Brain microvascular endothelial cell (primary cell): Measurements from ENCODE around the gene MCC.

Source experiments
- DNase-seq: peaks from one replicate; pipeline ENCODE4 v3.0.0-alpha.2; 2020
- H3K27ac ChIP-seq: fragments of 250-450 bp; sonication (Bioruptor Pico); 2 replicates; pipeline ENCODE4 v1.5.1; 2020; ENCODE audit warnings: mild to moderate bottlenecking, moderate library complexity
- H3K27me3 ChIP-seq: fragments of 250-450 bp; sonication (Bioruptor Pico); replicated peaks from 2 replicates; pipeline ENCODE4 v1.5.1; 2020; ENCODE audit warnings: mild to moderate bottlenecking
- H3K36me3 ChIP-seq: fragments of 250-450 bp; sonication (Bioruptor Pico); replicated peaks from 2 replicates; pipeline ENCODE4 v1.5.1; 2020; ENCODE audit warnings: mild to moderate bottlenecking
- H3K4me3 ChIP-seq: 2 replicates; pipeline ENCODE4 v1.5.1; 2011; ENCODE audit warnings: low read depth, mild to moderate bottlenecking, control low read depth, low read length, moderate library complexity
- in situ Hi-C: cut with HindIII; loops from 2 replicates; pipeline ENCODE4 v1.10.0; 2017; ENCODE audit warnings: low sequenced_read_pairs, low pct_ligation_motif_present
- TF ChIP-seq, protein P1 (sequence below): IDR thresholded peaks from 2 replicates; pipeline ENCODE4 v1.5.1; 2011; ENCODE audit warnings: low read depth, mild to moderate bottlenecking, moderate library complexity, low read length, control low read depth, inconsistent platforms; ENCODE audit errors: missing control alignments

Gene MCC

DNA sequence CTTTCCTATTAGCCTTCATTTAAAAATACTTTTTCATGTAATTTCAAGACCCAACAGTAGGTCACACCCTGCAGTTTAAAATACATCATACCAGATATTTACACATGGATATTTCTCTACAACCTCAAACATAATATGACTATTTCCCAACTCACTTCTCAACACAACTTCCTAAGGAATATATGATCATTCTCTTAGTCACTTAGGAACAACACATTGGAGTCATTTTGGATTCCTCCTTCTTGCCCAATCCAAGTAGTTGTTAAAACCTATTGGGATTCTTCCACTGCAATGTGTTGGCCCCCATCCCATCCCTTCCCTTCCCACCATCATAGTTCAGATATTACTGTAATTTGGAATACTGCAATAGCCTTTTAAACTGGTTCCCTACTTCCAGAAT lies 366.2 kb downstream of the MCC start:
- no peak for DNase-seq
- no peak overlapping the region for H3K27ac ChIP-seq
- H3K27me3 ChIP-seq: no peaks in the 10 kb centered on the region
- no peaks in the 10 kb centered on the region for H3K36me3 ChIP-seq
- TF ChIP-seq, protein P1, sequence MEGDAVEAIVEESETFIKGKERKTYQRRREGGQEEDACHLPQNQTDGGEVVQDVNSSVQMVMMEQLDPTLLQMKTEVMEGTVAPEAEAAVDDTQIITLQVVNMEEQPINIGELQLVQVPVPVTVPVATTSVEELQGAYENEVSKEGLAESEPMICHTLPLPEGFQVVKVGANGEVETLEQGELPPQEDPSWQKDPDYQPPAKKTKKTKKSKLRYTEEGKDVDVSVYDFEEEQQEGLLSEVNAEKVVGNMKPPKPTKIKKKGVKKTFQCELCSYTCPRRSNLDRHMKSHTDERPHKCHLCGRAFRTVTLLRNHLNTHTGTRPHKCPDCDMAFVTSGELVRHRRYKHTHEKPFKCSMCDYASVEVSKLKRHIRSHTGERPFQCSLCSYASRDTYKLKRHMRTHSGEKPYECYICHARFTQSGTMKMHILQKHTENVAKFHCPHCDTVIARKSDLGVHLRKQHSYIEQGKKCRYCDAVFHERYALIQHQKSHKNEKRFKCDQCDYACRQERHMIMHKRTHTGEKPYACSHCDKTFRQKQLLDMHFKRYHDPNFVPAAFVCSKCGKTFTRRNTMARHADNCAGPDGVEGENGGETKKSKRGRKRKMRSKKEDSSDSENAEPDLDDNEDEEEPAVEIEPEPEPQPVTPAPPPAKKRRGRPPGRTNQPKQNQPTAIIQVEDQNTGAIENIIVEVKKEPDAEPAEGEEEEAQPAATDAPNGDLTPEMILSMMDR: no peak
- H3K4me3 ChIP-seq: no peak overlapping the region
- in situ Hi-C loops: no loop called here

DNA sequence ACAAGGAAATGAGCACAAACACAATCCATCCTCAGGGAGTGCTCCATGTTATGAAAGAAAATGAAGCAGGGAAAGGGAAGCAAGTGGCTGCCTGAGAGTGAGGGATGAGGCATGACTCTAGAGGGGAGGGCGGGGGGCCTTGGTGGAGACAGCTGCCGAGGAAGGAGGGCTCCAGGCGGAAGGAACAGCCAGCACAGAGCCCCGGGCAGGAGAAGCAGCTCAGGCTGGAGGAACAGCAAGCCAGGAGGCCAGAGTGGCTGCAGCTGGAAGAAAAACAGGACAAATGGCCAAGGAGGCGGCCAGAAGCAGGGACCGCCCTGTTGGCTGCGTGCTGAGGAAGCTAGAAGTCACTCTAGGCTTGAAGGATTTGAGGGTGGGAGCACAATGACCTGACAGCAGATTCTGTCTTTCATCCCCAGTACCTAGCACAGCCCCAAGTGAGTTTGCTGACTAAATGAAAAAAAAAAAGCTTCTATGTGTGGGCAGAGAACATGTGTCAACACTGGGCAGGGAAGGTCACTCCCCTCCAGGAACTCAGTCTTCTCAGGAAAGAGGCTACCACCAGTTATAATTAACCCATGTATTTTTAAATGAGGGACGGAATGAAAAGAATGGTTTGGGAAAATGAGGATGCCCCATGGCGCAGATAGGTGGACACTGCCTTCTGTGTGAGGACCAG lies 368.9 kb downstream of the MCC start:
- Histone ChIP-seq H3K4me3 (no peak overlapping the region), H3K27me3 (no peaks in the 10 kb centered on the region), H3K36me3 (no peaks in the 10 kb centered on the region), H3K27ac (no peak overlapping the region)
- TF ChIP-seq, protein P1: no peak
- no peak for DNase-seq
- in situ Hi-C loops: no loop called here

DNA sequence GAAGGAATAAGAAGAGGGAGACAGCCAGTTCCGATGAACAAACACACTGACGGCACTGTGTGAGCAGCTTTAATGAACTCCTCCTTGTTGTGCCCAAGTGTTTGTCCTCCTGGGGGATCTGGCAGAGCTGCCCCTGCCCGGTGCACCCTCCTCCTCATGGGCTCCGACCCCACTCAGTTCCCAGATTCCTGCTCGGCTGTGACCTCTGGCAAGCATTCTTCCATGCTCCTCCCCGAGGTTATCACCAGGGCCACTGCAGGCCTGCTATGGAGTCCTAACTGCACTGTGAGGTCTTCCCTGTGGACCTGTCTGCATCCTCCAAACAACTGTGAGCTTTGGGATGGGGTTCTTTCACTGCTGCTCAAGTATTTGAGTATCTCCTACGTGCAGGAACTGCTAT lies 369.5 kb downstream of the MCC start:
- DNase-seq: no peak
- TF ChIP-seq, protein P1: no peak
- Histone ChIP-seq H3K36me3 (no peaks in the 10 kb centered on the region), H3K27ac (no peak overlapping the region), H3K27me3 (no peaks in the 10 kb centered on the region), H3K4me3 (no peak overlapping the region)
- in situ Hi-C loops: no loop called here

DNA sequence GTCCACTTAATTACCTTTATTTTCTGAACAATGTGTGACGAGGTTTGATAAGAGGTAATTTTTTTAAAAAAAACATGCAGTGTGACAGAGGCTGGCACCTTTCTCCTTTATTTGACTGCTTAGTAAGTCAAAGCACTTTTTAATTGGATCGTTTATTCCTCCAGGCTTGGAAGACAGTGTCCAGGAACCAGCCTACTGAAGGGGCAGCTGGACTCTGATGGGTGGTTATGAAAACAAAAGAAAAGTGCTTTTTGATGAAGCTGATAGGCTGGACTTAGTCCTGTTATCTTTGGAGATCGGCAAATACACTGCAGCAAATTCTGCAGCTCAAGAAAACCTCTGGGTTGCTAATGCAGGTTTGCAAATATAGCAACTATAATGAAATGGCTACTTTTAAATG lies 370.0 kb downstream of the MCC start:
- H3K4me3 ChIP-seq: no peak overlapping the region
- in situ Hi-C loops: no loop called here
- H3K36me3 ChIP-seq: no peaks in the 10 kb centered on the region
- TF ChIP-seq, protein P1: no peak
- no peak for DNase-seq
- H3K27ac ChIP-seq: no peak overlapping the region
- no peaks in the 10 kb centered on the region for H3K27me3 ChIP-seq

DNA sequence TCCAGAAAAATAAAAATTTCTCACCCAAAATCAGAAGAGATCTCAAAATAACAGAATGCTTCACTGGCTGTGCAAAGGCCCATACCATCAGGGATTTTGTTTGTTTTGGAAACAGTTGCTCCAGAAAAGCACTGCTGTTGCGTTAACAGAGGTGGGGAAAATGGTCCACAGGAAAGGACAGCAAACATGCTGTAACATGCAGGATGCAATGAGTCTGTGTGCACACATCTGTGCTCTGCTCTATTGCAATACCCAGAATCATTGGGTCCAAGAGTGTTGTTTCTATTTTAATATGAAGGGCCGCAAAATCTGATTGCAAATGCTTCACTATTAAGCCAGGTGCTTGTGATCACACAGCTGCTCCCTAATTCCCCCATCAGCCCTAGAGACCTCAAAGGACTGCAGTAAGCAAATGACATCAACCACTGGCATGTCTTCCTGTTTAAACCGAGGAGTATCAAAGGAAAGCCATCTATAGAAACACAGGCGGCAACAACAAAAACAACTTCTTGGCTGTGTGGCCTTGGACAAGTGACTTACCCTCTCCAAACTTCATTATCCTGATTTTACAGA lies 370.6 kb downstream of the MCC start:
- no peak for DNase-seq
- no peaks in the 10 kb centered on the region for H3K36me3 ChIP-seq
- H3K4me3 ChIP-seq: no peak overlapping the region
- TF ChIP-seq, protein P1: no peak
- no peak overlapping the region for H3K27ac ChIP-seq
- H3K27me3 ChIP-seq: no peaks in the 10 kb centered on the region
- in situ Hi-C loops: no loop called here

DNA sequence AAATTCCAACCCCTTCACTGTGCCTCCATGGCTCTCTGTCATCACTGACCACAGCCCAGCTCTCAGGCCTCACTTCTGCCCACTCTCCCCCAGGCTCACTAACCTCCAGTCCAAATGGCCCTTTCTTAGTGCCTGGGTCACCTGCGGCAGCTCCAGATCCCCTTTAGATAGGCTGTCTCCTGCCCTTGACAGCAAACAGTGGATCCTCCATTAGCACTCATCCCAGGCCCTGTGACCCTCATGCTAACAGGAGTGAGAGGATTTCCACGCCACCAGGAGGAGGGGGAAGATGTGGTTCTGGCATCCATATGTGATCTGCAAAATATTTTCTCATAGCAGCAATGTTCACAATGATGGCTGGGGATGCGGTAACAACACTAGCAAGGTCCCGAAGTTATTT lies 372.3 kb downstream of the MCC start:
- DNase-seq: no peak
- TF ChIP-seq, protein P1: no peak
- Histone ChIP-seq H3K4me3 (no peak overlapping the region), H3K36me3 (no peaks in the 10 kb centered on the region), H3K27ac (no peak overlapping the region), H3K27me3 (no peaks in the 10 kb centered on the region)
- in situ Hi-C loops: no loop called here
